ENCODE measurements around the gene PLCD4.

- TF ChIP-seq POLR2AphosphoS5 (IDR thresholded peaks at IDR 0.05) (no peak), POLR2A (IDR thresholded peaks at IDR 0.05; ENCODE audit: low read depth) (no peak)
Observed at GRCh38 chr2:218644721-218645120, 37.0 kb downstream of the PLCD4 start.
